ENCODE results near the gene ABLIM3. TPM values are rescaled to one million over a fixed set of nuclear protein-coding genes. Genes with fewer than 3 reads are reported as not detected.

The ABLIM3 gene
- total RNA-seq, 1 experiment from 2014 or later = 12.9 TPM

- Histone ChIP-seq H3K36me3 (ENCODE audit: control insufficient read depth, insufficient read depth, low read length) (no peaks in the 10 kb centered on the region), H3K27me3 (ENCODE audit: control insufficient read depth, insufficient read depth, low read length) (no peaks in the 10 kb centered on the region), H3K4me3 (ENCODE audit: low read depth in 2 of 2, low read length in 2 of 2) (no peak overlapping the region), H3K9me3 (ENCODE audit: control insufficient read depth, insufficient read depth, low read depth, low read length) (no peaks in the 10 kb centered on the region), H3K27ac (ENCODE audit: low read length) (no peak overlapping the region), H3K4me1 (ENCODE audit: control insufficient read depth, insufficient read depth, low read length) (no peaks in the 10 kb centered on the region)
- in situ Hi-C loops (cut with HindIII; ENCODE audit: low pct_unique_long_range_greater_than_20kb, low sequenced_read_pairs) (no loop called here), intact Hi-C loops (cut with micrococcal nuclease; ENCODE audit: unreplicated experiment) (no loop called here)
- ChIA-PET POLR2A (no interaction called here), CTCF (interaction anchor here (0.8 kb wide), 1 partner anchor 69 kb away, joined by 3 read pairs; no protein-coding TSS in a partner anchor)
- no peak; the same call in 1 of the 2 replicates for ATAC-seq
- no TSS peak for BruUV-seq (replicated peaks)
- no peak for DNase-seq (ENCODE audit: low read depth, low spot score)
- TF ChIP-seq TCF7L2 (IDR thresholded peaks at IDR 0.05; ENCODE audit: low read depth, low read length) = no peak
- no peak for TF ChIP-seq POLR2AphosphoS5 (IDR thresholded peaks at IDR 0.05; ENCODE audit: low read depth, low read length)
- TF ChIP-seq SIN3A (IDR thresholded peaks at IDR 0.05; ENCODE audit: borderline replicate concordance, insufficient read depth, low read depth, low read length) = no peak
These were observed 158.3 kb downstream of the ABLIM3 start for GRCh38 chr5:149299451-149300054.

DNA sequence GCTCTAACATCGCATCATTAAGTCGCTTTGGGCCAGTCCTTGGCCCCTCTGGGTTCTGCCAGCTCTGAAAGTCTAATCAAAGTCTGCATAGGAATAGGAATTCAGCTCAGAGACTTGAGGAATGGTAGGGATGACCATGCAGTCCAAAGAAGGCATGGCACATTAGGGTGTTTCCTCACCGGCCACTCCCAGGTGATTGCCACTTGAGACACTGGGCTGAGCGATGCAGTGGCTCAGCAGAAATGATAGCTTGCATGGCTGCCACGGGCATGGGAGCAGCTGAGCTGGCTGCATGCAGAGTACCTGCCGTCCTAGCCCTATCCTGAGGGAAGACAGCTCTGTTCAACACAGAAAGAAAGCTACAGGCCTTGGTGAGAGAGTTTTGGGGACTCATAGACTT lies 159.1 kb downstream of the ABLIM3 start:
- POLR2A ChIA-PET = no interaction called here
- in situ Hi-C loops (cut with HindIII; ENCODE audit: low pct_unique_long_range_greater_than_20kb, low sequenced_read_pairs) = no loop called here

More for the DNA sequence above, 159.1 kb downstream of the ABLIM3 start:
- DNase-seq (ENCODE audit: low read depth, low spot score) = no peak
- H3K36me3 ChIP-seq (ENCODE audit: control insufficient read depth, insufficient read depth, low read length) = no peaks in the 10 kb centered on the region
- ATAC-seq = no peak
- no TSS peak for BruUV-seq (replicated peaks)
- no peaks in the 10 kb centered on the region for H3K4me1 ChIP-seq (ENCODE audit: control insufficient read depth, insufficient read depth, low read length)
- H3K27me3 ChIP-seq (ENCODE audit: control insufficient read depth, insufficient read depth, low read length) = no peaks in the 10 kb centered on the region
- intact Hi-C loops (cut with micrococcal nuclease; ENCODE audit: unreplicated experiment) = no loop called here
- H3K9me3 ChIP-seq (ENCODE audit: control insufficient read depth, insufficient read depth, low read depth, low read length) = no peaks in the 10 kb centered on the region
- CTCF ChIA-PET = interaction anchor here (0.8 kb wide), 1 partner anchor 68 kb away, joined by 3 read pairs; no protein-coding TSS in a partner anchor
- TF ChIP-seq, protein P1, sequence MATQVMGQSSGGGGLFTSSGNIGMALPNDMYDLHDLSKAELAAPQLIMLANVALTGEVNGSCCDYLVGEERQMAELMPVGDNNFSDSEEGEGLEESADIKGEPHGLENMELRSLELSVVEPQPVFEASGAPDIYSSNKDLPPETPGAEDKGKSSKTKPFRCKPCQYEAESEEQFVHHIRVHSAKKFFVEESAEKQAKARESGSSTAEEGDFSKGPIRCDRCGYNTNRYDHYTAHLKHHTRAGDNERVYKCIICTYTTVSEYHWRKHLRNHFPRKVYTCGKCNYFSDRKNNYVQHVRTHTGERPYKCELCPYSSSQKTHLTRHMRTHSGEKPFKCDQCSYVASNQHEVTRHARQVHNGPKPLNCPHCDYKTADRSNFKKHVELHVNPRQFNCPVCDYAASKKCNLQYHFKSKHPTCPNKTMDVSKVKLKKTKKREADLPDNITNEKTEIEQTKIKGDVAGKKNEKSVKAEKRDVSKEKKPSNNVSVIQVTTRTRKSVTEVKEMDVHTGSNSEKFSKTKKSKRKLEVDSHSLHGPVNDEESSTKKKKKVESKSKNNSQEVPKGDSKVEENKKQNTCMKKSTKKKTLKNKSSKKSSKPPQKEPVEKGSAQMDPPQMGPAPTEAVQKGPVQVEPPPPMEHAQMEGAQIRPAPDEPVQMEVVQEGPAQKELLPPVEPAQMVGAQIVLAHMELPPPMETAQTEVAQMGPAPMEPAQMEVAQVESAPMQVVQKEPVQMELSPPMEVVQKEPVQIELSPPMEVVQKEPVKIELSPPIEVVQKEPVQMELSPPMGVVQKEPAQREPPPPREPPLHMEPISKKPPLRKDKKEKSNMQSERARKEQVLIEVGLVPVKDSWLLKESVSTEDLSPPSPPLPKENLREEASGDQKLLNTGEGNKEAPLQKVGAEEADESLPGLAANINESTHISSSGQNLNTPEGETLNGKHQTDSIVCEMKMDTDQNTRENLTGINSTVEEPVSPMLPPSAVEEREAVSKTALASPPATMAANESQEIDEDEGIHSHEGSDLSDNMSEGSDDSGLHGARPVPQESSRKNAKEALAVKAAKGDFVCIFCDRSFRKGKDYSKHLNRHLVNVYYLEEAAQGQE (IDR thresholded peaks at IDR 0.05; ENCODE audit: insufficient read depth in 1 of 2, low read depth in 2 of 2, low read length in 1 of 2) = no peak
- TF ChIP-seq POLR2AphosphoS5 (IDR thresholded peaks at IDR 0.05; ENCODE audit: low read depth, low read length) (no peak), SIN3A (IDR thresholded peaks at IDR 0.05; ENCODE audit: borderline replicate concordance, insufficient read depth, low read depth, low read length) (no peak), CTCF (IDR thresholded peaks at IDR 0.05) (no peak), TCF7L2 (IDR thresholded peaks at IDR 0.05; ENCODE audit: low read depth, low read length) (no peak)
- no peak overlapping the region for H3K27ac ChIP-seq (ENCODE audit: low read length)
- H3K4me3 ChIP-seq (ENCODE audit: low read depth in 2 of 2, low read length in 2 of 2) = no peak overlapping the region

All from Panc1 (cell line).